Loucy (cell line): Measurements from ENCODE around the gene CDH19.

Experiments
- H2AFZ ChIP-seq: fragments of 200-600 bp; sonication (generic); 2 replicates; pipeline ENCODE4 v1.6.0; 2016; ENCODE audit warnings: antibody characterized with exemption, mild to moderate bottlenecking, low read length, moderate library complexity
- H3F3A ChIP-seq: fragments of 200-600 bp; 2 replicates; pipeline ENCODE4 v1.6.0; 2016; ENCODE audit warnings: antibody characterized with exemption, low read depth, mild to moderate bottlenecking
- H3K27me3 ChIP-seq: fragments of 200-600 bp; sonication (generic); 2 replicates; pipeline ENCODE4 v1.6.1; 2014; ENCODE audit warnings: low read length, mild to moderate bottlenecking; ENCODE audit not compliant: insufficient read depth, poor library complexity, severe bottlenecking
- H3K36me3 ChIP-seq: fragments of 200-600 bp; sonication (generic); 2 replicates; pipeline ENCODE4 v1.6.1; 2016; ENCODE audit warnings: low read length; ENCODE audit not compliant: insufficient read depth
- H3K4me1 ChIP-seq: fragments of 200-600 bp; sonication (generic); 2 replicates; pipeline ENCODE4 v1.5.1; 2014; ENCODE audit warnings: low read length, mild to moderate bottlenecking; ENCODE audit not compliant: insufficient read depth, poor library complexity, severe bottlenecking
- H3K4me2 ChIP-seq: fragments of 200-600 bp; sonication (generic); 2 replicates; pipeline ENCODE4 v1.6.0; 2014; ENCODE audit warnings: antibody characterized with exemption, low read length, low read depth, mild to moderate bottlenecking; ENCODE audit not compliant: poor library complexity, severe bottlenecking
- H3K4me3 ChIP-seq: fragments of 200-600 bp; sonication (generic); 2 replicates; pipeline ENCODE4 v1.5.1; 2014; ENCODE audit warnings: low read length, mild to moderate bottlenecking, mixed read lengths; ENCODE audit not compliant: poor library complexity, severe bottlenecking
- H3K79me2 ChIP-seq: fragments of 200-600 bp; sonication (generic); 2 replicates; pipeline ENCODE4 v1.6.1; 2014; ENCODE audit warnings: low read length; ENCODE audit not compliant: insufficient read depth
- H3K9ac ChIP-seq: fragments of 200-600 bp; sonication (generic); 2 replicates; pipeline ENCODE4 v1.6.0; 2014; ENCODE audit warnings: mild to moderate bottlenecking, low read depth, low read length, moderate library complexity; ENCODE audit not compliant: poor library complexity, severe bottlenecking
- H3K9me2 ChIP-seq: fragments of 200-600 bp; sonication (generic); replicated peaks from 2 replicates; pipeline ENCODE4 v1.6.1; 2016; ENCODE audit warnings: low read depth, low read length, mixed read lengths
- H3K9me3 ChIP-seq: fragments of 200-600 bp; sonication (generic); 2 replicates; pipeline ENCODE4 v1.6.1; 2014; ENCODE audit warnings: mild to moderate bottlenecking, antibody characterized with exemption, low read length, low read depth; ENCODE audit not compliant: insufficient read depth
- H4K20me1 ChIP-seq: fragments of 200-600 bp; sonication (generic); 2 replicates; pipeline ENCODE4 v1.6.0; 2014; ENCODE audit warnings: antibody characterized with exemption, low read length, mild to moderate bottlenecking; ENCODE audit not compliant: insufficient read depth, poor library complexity, severe bottlenecking
- CTCF ChIP-seq: fragments of 200-600 bp; sonication (generic); conservative IDR thresholded peaks from 2 replicates; pipeline ENCODE4 v1.5.1; 2014; ENCODE audit warnings: mild to moderate bottlenecking, antibody characterized with exemption, low read length
- EZH2phosphoT487 ChIP-seq: fragments of 200-600 bp; IDR thresholded peaks from 2 replicates; pipeline ENCODE4 v1.6.1; 2018; ENCODE audit warnings: antibody characterized with exemption, mild to moderate bottlenecking, moderate library complexity, borderline replicate concordance

The CDH19 gene

GRCh38 chr18:66523219-66523991 is 80.5 kb downstream of the CDH19 start:
- Histone ChIP-seq H2AFZ (no peak overlapping the region), H3K9me2 (no peaks in the 10 kb centered on the region), H3K36me3 (no peaks in the 10 kb centered on the region), H3K4me2 (no peak overlapping the region), H4K20me1 (no peaks in the 10 kb centered on the region), H3K9ac (no peak overlapping the region), H3K9me3 (no peaks in the 10 kb centered on the region), H3K79me2 (no peaks in the 10 kb centered on the region), H3F3A (no peaks in the 10 kb centered on the region), H3K4me3 (no peak overlapping the region), H3K4me1 (no peaks in the 10 kb centered on the region), H3K27me3 (no peaks in the 10 kb centered on the region)
- TF ChIP-seq CTCF, result no peak

GRCh38 chr18:66513996-66514395 is 89.9 kb downstream of the CDH19 start:
- no peaks in the 10 kb centered on the region for H4K20me1 ChIP-seq
- H3K36me3 ChIP-seq, result no peaks in the 10 kb centered on the region
- no peaks in the 10 kb centered on the region for H3F3A ChIP-seq
- H3K4me2 ChIP-seq, result no peak overlapping the region
- TF ChIP-seq CTCF (no peak), EZH2phosphoT487 (no peak)
- no peak overlapping the region for H3K9ac ChIP-seq
- no peaks in the 10 kb centered on the region for H3K4me1 ChIP-seq
- no peaks in the 10 kb centered on the region for H3K79me2 ChIP-seq
- no peaks in the 10 kb centered on the region for H3K9me3 ChIP-seq
- H3K9me2 ChIP-seq, result no peaks in the 10 kb centered on the region
- H2AFZ ChIP-seq, result no peak overlapping the region
- no peaks in the 10 kb centered on the region for H3K27me3 ChIP-seq
- no peak overlapping the region for H3K4me3 ChIP-seq

- H3F3A ChIP-seq, result no peaks in the 10 kb centered on the region
- H2AFZ ChIP-seq, result no peak overlapping the region
- H3K4me2 ChIP-seq, result no peak overlapping the region
- H3K9ac ChIP-seq, result no peak overlapping the region
- TF ChIP-seq CTCF (no peak), EZH2phosphoT487 (no peak)
- no peak overlapping the region for H3K4me3 ChIP-seq
- H3K27me3 ChIP-seq, result no peaks in the 10 kb centered on the region
- H3K9me3 ChIP-seq, result no peaks in the 10 kb centered on the region
- no peaks in the 10 kb centered on the region for H3K36me3 ChIP-seq
- H3K9me2 ChIP-seq, result no peaks in the 10 kb centered on the region
- no peaks in the 10 kb centered on the region for H3K79me2 ChIP-seq
- no peaks in the 10 kb centered on the region for H4K20me1 ChIP-seq
- H3K4me1 ChIP-seq, result no peaks in the 10 kb centered on the region
Observed at GRCh38 chr18:66511792-66512191, 92.1 kb downstream of the CDH19 start.
